ENCODE data around the gene YIPF6.
"Not testable (repeated sequence)": the region's sequence is repeated elsewhere in the genome, so short reads cannot be mapped to it uniquely, and the experiment has no call there.

Gene YIPF6

DNA sequence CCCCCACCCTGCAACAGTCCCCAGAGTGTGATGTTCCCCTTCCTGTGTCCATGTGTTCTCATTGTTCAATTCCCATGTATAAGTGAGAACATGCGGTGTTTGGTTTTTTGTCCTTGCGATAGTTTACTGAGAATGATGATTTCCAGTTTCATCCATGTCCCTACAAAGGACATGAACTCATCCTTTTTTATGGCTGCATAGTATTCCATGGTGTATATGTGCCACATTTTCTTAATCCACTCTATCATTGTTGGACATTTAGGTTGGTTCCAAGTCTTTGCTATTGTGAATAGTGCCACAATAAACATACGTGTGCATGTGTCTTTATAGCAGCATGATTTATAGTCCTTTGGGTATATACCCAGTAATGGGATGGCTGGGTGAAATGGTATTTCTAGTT is 12.7 kb upstream of the YIPF6 start:
- not testable (repeated sequence) for H2BK120ac ChIP-seq (ENCODE audit: low read depth, low read length); H3K4me2 ChIP-seq (ENCODE audit: low read length); H3K23ac ChIP-seq (ENCODE audit: low read length); H3K4me1 ChIP-seq (ENCODE audit: control insufficient read depth, low read depth, low read length); H4K8ac ChIP-seq (ENCODE audit: low read depth, low read length); H2BK15ac ChIP-seq (replicated peaks; ENCODE audit: low read depth); H3K9ac ChIP-seq (ENCODE audit: low read length); H3K27ac ChIP-seq (ENCODE audit: low read depth, low read length); H3K79me2 ChIP-seq (ENCODE audit: control insufficient read depth, insufficient read depth, low read length); H3K4ac ChIP-seq (ENCODE audit: low read depth, low read length); H3K79me1 ChIP-seq (ENCODE audit: low read length); H3K27me3 ChIP-seq (ENCODE audit: insufficient read depth, low read length, poor library complexity); H3K56ac ChIP-seq (ENCODE audit: low read length); H3K18ac ChIP-seq (ENCODE audit: low read length); H2AK5ac ChIP-seq (ENCODE audit: low read length); H3K36me3 ChIP-seq (ENCODE audit: control insufficient read depth, insufficient read depth, low read length); H2BK5ac ChIP-seq (ENCODE audit: low read length); H4K5ac ChIP-seq (ENCODE audit: low read length); DNase-seq; H3K4me3 ChIP-seq (ENCODE audit: low read length)
- no CpG with 5 or more reads among the region's 3 CpGs for WGBS (ENCODE audit: extremely low coverage, insufficient coverage, low lambda C conversion rate)

DNA sequence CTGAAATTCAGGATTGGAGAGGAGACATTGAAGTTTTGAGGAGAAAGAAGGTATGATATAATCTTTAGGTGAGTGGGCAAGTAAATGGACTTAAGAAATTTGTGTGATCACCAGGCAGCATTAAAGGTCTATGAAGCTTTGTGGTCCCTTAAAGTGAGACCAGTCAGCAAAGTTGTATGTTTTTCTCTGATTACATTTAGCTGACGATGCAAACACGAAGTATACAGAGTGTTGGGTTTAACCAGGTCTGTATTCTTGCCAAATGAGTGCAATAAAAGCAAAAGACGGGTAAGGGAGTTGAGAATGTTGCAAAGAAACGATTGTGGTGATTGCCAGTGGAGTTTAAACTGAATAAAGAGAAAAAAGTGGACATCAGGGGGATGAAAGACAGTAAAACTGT is 11.6 kb upstream of the YIPF6 start:
- no peak overlapping the region for H3K56ac ChIP-seq (ENCODE audit: low read length)
- no peaks in the 10 kb centered on the region for H3K79me2 ChIP-seq (ENCODE audit: control insufficient read depth, insufficient read depth, low read length)
- no peak overlapping the region for H3K4me2 ChIP-seq (ENCODE audit: low read length)
- H2BK5ac ChIP-seq (ENCODE audit: low read length) = no peak overlapping the region
- H3K4me3 ChIP-seq (ENCODE audit: low read length) = no peak overlapping the region
- no peak overlapping the region for H2AK5ac ChIP-seq (ENCODE audit: low read length)
- H3K27ac ChIP-seq (ENCODE audit: low read depth, low read length) = no peak overlapping the region
- no peaks in the 10 kb centered on the region for H3K36me3 ChIP-seq (ENCODE audit: control insufficient read depth, insufficient read depth, low read length)
- H4K5ac ChIP-seq (ENCODE audit: low read length) = no peak overlapping the region
- H3K4ac ChIP-seq (ENCODE audit: low read depth, low read length) = no peak overlapping the region
- H2BK120ac ChIP-seq (ENCODE audit: low read depth, low read length) = no peak overlapping the region
- H3K18ac ChIP-seq (ENCODE audit: low read length) = no peak overlapping the region
- H2BK15ac ChIP-seq (replicated peaks; ENCODE audit: low read depth) = no peak overlapping the region
- H3K4me1 ChIP-seq (ENCODE audit: control insufficient read depth, low read depth, low read length) = no peaks in the 10 kb centered on the region
- H3K27me3 ChIP-seq (ENCODE audit: insufficient read depth, low read length, poor library complexity) = no peaks in the 10 kb centered on the region
- H3K9ac ChIP-seq (ENCODE audit: low read length) = no peak overlapping the region
- no peak overlapping the region for H4K8ac ChIP-seq (ENCODE audit: low read depth, low read length)
- no CpG with 5 or more reads among the region's 4 CpGs for WGBS (ENCODE audit: extremely low coverage, insufficient coverage, low lambda C conversion rate)
- no peak for DNase-seq
- H3K23ac ChIP-seq (ENCODE audit: low read length) = no peak overlapping the region
- H3K79me1 ChIP-seq (ENCODE audit: low read length) = no peaks in the 10 kb centered on the region

GRCh38 chrX:68487924-68488323 is 10.9 kb upstream of the YIPF6 start:
- Histone ChIP-seq H2BK120ac (ENCODE audit: low read depth, low read length) (no peak overlapping the region), H4K8ac (ENCODE audit: low read depth, low read length) (no peak overlapping the region), H4K5ac (ENCODE audit: low read length) (no peak overlapping the region), H3K18ac (ENCODE audit: low read length) (no peak overlapping the region), H3K9ac (ENCODE audit: low read length) (no peak overlapping the region), H2BK15ac (replicated peaks; ENCODE audit: low read depth) (no peak overlapping the region), H3K36me3 (ENCODE audit: control insufficient read depth, insufficient read depth, low read length) (no peaks in the 10 kb centered on the region), H3K4me2 (ENCODE audit: low read length) (no peak overlapping the region), H3K4ac (ENCODE audit: low read depth, low read length) (no peak overlapping the region), H3K79me2 (ENCODE audit: control insufficient read depth, insufficient read depth, low read length) (no peaks in the 10 kb centered on the region), H2BK5ac (ENCODE audit: low read length) (no peak overlapping the region), H3K27me3 (ENCODE audit: insufficient read depth, low read length, poor library complexity) (no peaks in the 10 kb centered on the region), H3K56ac (ENCODE audit: low read length) (no peak overlapping the region), H2AK5ac (ENCODE audit: low read length) (no peak overlapping the region), H3K79me1 (ENCODE audit: low read length) (no peaks in the 10 kb centered on the region), H3K27ac (ENCODE audit: low read depth, low read length) (no peak overlapping the region), H3K4me3 (ENCODE audit: low read length) (no peak overlapping the region), H3K4me1 (ENCODE audit: control insufficient read depth, low read depth, low read length) (no peaks in the 10 kb centered on the region), H3K23ac (ENCODE audit: low read length) (no peak overlapping the region)
- no CpG with 5 or more reads among the region's 1 CpG for WGBS (ENCODE audit: extremely low coverage, insufficient coverage, low lambda C conversion rate)
- DNase-seq = no peak

- H3K23ac ChIP-seq (ENCODE audit: low read length) = no peak overlapping the region
- H3K79me2 ChIP-seq (ENCODE audit: control insufficient read depth, insufficient read depth, low read length) = no peaks in the 10 kb centered on the region
- no peak overlapping the region for H3K27ac ChIP-seq (ENCODE audit: low read depth, low read length)
- H3K79me1 ChIP-seq (ENCODE audit: low read length) = no peaks in the 10 kb centered on the region
- H3K27me3 ChIP-seq (ENCODE audit: insufficient read depth, low read length, poor library complexity) = no peaks in the 10 kb centered on the region
- no peak overlapping the region for H3K9ac ChIP-seq (ENCODE audit: low read length)
- H3K4me2 ChIP-seq (ENCODE audit: low read length) = no peak overlapping the region
- H3K36me3 ChIP-seq (ENCODE audit: control insufficient read depth, insufficient read depth, low read length) = no peaks in the 10 kb centered on the region
- H3K4ac ChIP-seq (ENCODE audit: low read depth, low read length) = no peak overlapping the region
- no peak overlapping the region for H2AK5ac ChIP-seq (ENCODE audit: low read length)
- no peak overlapping the region for H2BK120ac ChIP-seq (ENCODE audit: low read depth, low read length)
- no peak overlapping the region for H3K56ac ChIP-seq (ENCODE audit: low read length)
- no peak overlapping the region for H3K4me3 ChIP-seq (ENCODE audit: low read length)
- no peak overlapping the region for H2BK15ac ChIP-seq (replicated peaks; ENCODE audit: low read depth)
- H3K18ac ChIP-seq (ENCODE audit: low read length) = no peak overlapping the region
- no peak for DNase-seq
- no peak overlapping the region for H2BK5ac ChIP-seq (ENCODE audit: low read length)
- no peaks in the 10 kb centered on the region for H3K4me1 ChIP-seq (ENCODE audit: control insufficient read depth, low read depth, low read length)
- no CpG with 5 or more reads among the region's 4 CpGs for WGBS (ENCODE audit: extremely low coverage, insufficient coverage, low lambda C conversion rate)
- no peak overlapping the region for H4K8ac ChIP-seq (ENCODE audit: low read depth, low read length)
- H4K5ac ChIP-seq (ENCODE audit: low read length) = no peak overlapping the region
These were observed 10.2 kb upstream of the YIPF6 start for GRCh38 chrX:68488657-68489056.

GRCh38 chrX:68490644-68491043 is 8.2 kb upstream of the YIPF6 start:
- no peak overlapping the region for H4K8ac ChIP-seq (ENCODE audit: low read depth, low read length)
- DNase-seq = peak; percentile 34

GRCh38 chrX:68492583-68492982 is 6.3 kb upstream of the YIPF6 start:
- Histone ChIP-seq H3K4me1 (ENCODE audit: control insufficient read depth, low read depth, low read length) (no peaks in the 10 kb centered on the region), H2BK120ac (ENCODE audit: low read depth, low read length) (no peak overlapping the region), H2AK5ac (ENCODE audit: low read length) (no peak overlapping the region), H2BK5ac (ENCODE audit: low read length) (no peak overlapping the region), H3K56ac (ENCODE audit: low read length) (no peak overlapping the region), H3K18ac (ENCODE audit: low read length) (no peak overlapping the region), H3K4me2 (ENCODE audit: low read length) (no peak overlapping the region), H3K79me1 (ENCODE audit: low read length) (no peaks in the 10 kb centered on the region), H3K79me2 (ENCODE audit: control insufficient read depth, insufficient read depth, low read length) (no peaks in the 10 kb centered on the region), H3K4ac (ENCODE audit: low read depth, low read length) (no peak overlapping the region), H3K36me3 (ENCODE audit: control insufficient read depth, insufficient read depth, low read length) (no peaks in the 10 kb centered on the region), H3K23ac (ENCODE audit: low read length) (no peak overlapping the region), H4K8ac (ENCODE audit: low read depth, low read length) (no peak overlapping the region), H2BK15ac (replicated peaks; ENCODE audit: low read depth) (no peak overlapping the region), H3K27ac (ENCODE audit: low read depth, low read length) (no peak overlapping the region), H4K5ac (ENCODE audit: low read length) (no peak overlapping the region), H3K27me3 (ENCODE audit: insufficient read depth, low read length, poor library complexity) (no peaks in the 10 kb centered on the region), H3K9ac (ENCODE audit: low read length) (no peak overlapping the region), H3K4me3 (ENCODE audit: low read length) (no peak overlapping the region)
- WGBS (ENCODE audit: extremely low coverage, insufficient coverage, low lambda C conversion rate) = no CpG with 5 or more reads among the region's 2 CpGs
- no peak for DNase-seq

More at GRCh38 chrX:68490644-68491043, 8.2 kb upstream of the YIPF6 start:
- H2BK15ac ChIP-seq (replicated peaks; ENCODE audit: low read depth) = no peak overlapping the region
- H2BK5ac ChIP-seq (ENCODE audit: low read length) = no peak overlapping the region
- H3K9ac ChIP-seq (ENCODE audit: low read length) = no peak overlapping the region
- no peak overlapping the region for H3K23ac ChIP-seq (ENCODE audit: low read length)
- no peak overlapping the region for H3K27ac ChIP-seq (ENCODE audit: low read depth, low read length)
- H3K4ac ChIP-seq (ENCODE audit: low read depth, low read length) = no peak overlapping the region
- H3K36me3 ChIP-seq (ENCODE audit: control insufficient read depth, insufficient read depth, low read length) = no peaks in the 10 kb centered on the region
- H3K79me2 ChIP-seq (ENCODE audit: control insufficient read depth, insufficient read depth, low read length) = no peaks in the 10 kb centered on the region
- H3K56ac ChIP-seq (ENCODE audit: low read length) = no peak overlapping the region
- H2AK5ac ChIP-seq (ENCODE audit: low read length) = no peak overlapping the region
- H4K5ac ChIP-seq (ENCODE audit: low read length) = no peak overlapping the region
- H3K4me2 ChIP-seq (ENCODE audit: low read length) = no peak overlapping the region
- H3K4me3 ChIP-seq (ENCODE audit: low read length) = no peak overlapping the region
- H3K4me1 ChIP-seq (ENCODE audit: control insufficient read depth, low read depth, low read length) = no peaks in the 10 kb centered on the region
- H3K79me1 ChIP-seq (ENCODE audit: low read length) = no peaks in the 10 kb centered on the region
- H2BK120ac ChIP-seq (ENCODE audit: low read depth, low read length) = no peak overlapping the region
- no peak overlapping the region for H3K18ac ChIP-seq (ENCODE audit: low read length)
- H3K27me3 ChIP-seq (ENCODE audit: insufficient read depth, low read length, poor library complexity) = no peaks in the 10 kb centered on the region
